Panc1 (cell line): Measurements from ENCODE around the gene NR3C1. TPM values are rescaled to one million over a fixed set of nuclear protein-coding genes. Genes with fewer than 3 reads are reported as not detected.

Source experiments
- ATAC-seq: fragments of 200-7000 bp; cut with Tn5 transposase; 2 replicates; pipeline ENCODE4 v1.9.1; 2020; ENCODE audit warnings: mild to moderate bottlenecking, moderate library complexity
- BruUV-seq: library from RNA; stranded (reverse); fragments of 400-500 nt; replicated peaks from 2 replicates; lab custom pipeline; 2021; lab: Mats Ljungman, UMichigan
- CTCF ChIA-PET: fragments of 300-600 bp; sonication (Branson Sonifier 250); formaldehyde crosslinking; loops from one replicate; lab custom pipeline; 2022; ENCODE audit warnings: antibody characterized with exemption; lab: Charles Lee
- POLR2A ChIA-PET: fragments of 300-600 bp; sonication (Branson Sonifier 250); formaldehyde crosslinking; loops from one replicate; lab custom pipeline; 2022; ENCODE audit warnings: antibody characterized with exemption; lab: Charles Lee
- DNase-seq: peaks from one replicate; pipeline ENCODE4 v3.0.0-alpha.2; 2010; ENCODE audit warnings: low read depth, low spot score
- H3K27ac ChIP-seq: 2 replicates; pipeline ENCODE4 v1.5.1; 2011; ENCODE audit warnings: mild to moderate bottlenecking, low read length, inconsistent platforms
- H3K27me3 ChIP-seq: fragments of 200-500 bp; sonication (Bioruptor generic); 2 replicates; pipeline ENCODE4 v1.6.0; 2014; ENCODE audit warnings: low read length, inconsistent platforms; ENCODE audit not compliant: control insufficient read depth, insufficient read depth
- H3K36me3 ChIP-seq: fragments of 200-500 bp; sonication (Bioruptor generic); 2 replicates; pipeline ENCODE4 v1.5.1; 2014; ENCODE audit warnings: inconsistent platforms, mild to moderate bottlenecking, low read length, moderate library complexity; ENCODE audit not compliant: control insufficient read depth, insufficient read depth
- H3K4me1 ChIP-seq: 2 replicates; pipeline ENCODE4 v1.5.1; 2011; ENCODE audit warnings: inconsistent platforms, mild to moderate bottlenecking, low read length, moderate library complexity; ENCODE audit not compliant: control insufficient read depth, insufficient read depth
- H3K4me3 ChIP-seq, 2 experiments: 2 replicates each; pipeline ENCODE4 v1.5.1; 2011 to 2012; ENCODE audit warnings: low read depth in 2 of 2, low read length in 2 of 2, mild to moderate bottlenecking in 2 of 2, inconsistent platforms in 1 of 2, moderate library complexity in 1 of 2
- H3K9me3 ChIP-seq: fragments of 200-500 bp; sonication (Bioruptor generic); 2 replicates; pipeline ENCODE4 v1.5.1; 2014; ENCODE audit warnings: low read depth, mild to moderate bottlenecking, inconsistent platforms, low read length, moderate library complexity; ENCODE audit not compliant: control insufficient read depth, insufficient read depth
- POLR2AphosphoS5 ChIP-seq: IDR thresholded peaks from 2 replicates; pipeline ENCODE4 v1.6.1; 2012; ENCODE audit warnings: mild to moderate bottlenecking, low read depth, low read length, moderate library complexity
- SIN3A ChIP-seq: IDR thresholded peaks from 2 replicates; pipeline ENCODE4 v1.6.1; 2012; ENCODE audit warnings: low read depth, mild to moderate bottlenecking, low read length, moderate library complexity, borderline replicate concordance; ENCODE audit not compliant: insufficient read depth
- TCF7L2 ChIP-seq: IDR thresholded peaks from 2 replicates; pipeline ENCODE4 v1.6.1; 2011; ENCODE audit warnings: mild to moderate bottlenecking, low read depth, low read length, inconsistent platforms
- in situ Hi-C: cut with HindIII; loops from 2 replicates; pipeline ENCODE4 v1.10.0; 2016; ENCODE audit warnings: low sequenced_read_pairs, low pct_unique_long_range_greater_than_20kb
- intact Hi-C: fragments of 100-400 bp; cut with micrococcal nuclease; formaldehyde crosslinking; loops from one replicate; pipeline ENCODE4 v1.10.0; 2022; ENCODE audit not compliant: unreplicated experiment
- total RNA-seq: library from RNA; stranded (reverse); gene quantifications from one replicate; pipeline ENCODE4 v1.2.1, GENCODE V29; 2021; ENCODE audit not compliant: unreplicated experiment
- TF ChIP-seq, protein P1 (sequence below), 2 experiments: IDR thresholded peaks; 2 replicates each; pipeline ENCODE4 v1.6.1; 2011 to 2012; ENCODE audit warnings: low read depth in 2 of 2, control low read depth in 1 of 2, low read length in 1 of 2, mild to moderate bottlenecking in 1 of 2, moderate library complexity in 1 of 2; ENCODE audit not compliant: insufficient read depth in 1 of 2
- TF ChIP-seq, protein P2 (sequence below): fragments of 450-650 bp; IDR thresholded peaks from 2 replicates; pipeline ENCODE4 v1.5.1; 2017; ENCODE audit warnings: mild to moderate bottlenecking

Gene NR3C1
- total RNA-seq, 1 experiment from 2014 or later: 52.6 TPM

GRCh38 chr5:143304836-143305475 is 98.5 kb downstream of the NR3C1 start:
- Histone ChIP-seq H3K4me1 (peaks cover under 1% of the 10 kb centered on the region), H3K9me3 (no peaks in the 10 kb centered on the region), H3K36me3 (peaks cover 6% of the 10 kb centered on the region; the same call in 1 of the 2 replicates), H3K27me3 (no peaks in the 10 kb centered on the region), H3K4me3 (no peak overlapping the region), H3K27ac (no peak overlapping the region)
- BruUV-seq: no TSS peak
- DNase-seq (no peak), ATAC-seq (no peak)
- intact Hi-C loops: loop anchor here (10.0 kb wide), 1 partner anchor 90 kb away; no protein-coding TSS in a partner anchor
- in situ Hi-C loops: no loop called here
- POLR2A ChIA-PET: no interaction called here
- TF ChIP-seq, protein P1, sequence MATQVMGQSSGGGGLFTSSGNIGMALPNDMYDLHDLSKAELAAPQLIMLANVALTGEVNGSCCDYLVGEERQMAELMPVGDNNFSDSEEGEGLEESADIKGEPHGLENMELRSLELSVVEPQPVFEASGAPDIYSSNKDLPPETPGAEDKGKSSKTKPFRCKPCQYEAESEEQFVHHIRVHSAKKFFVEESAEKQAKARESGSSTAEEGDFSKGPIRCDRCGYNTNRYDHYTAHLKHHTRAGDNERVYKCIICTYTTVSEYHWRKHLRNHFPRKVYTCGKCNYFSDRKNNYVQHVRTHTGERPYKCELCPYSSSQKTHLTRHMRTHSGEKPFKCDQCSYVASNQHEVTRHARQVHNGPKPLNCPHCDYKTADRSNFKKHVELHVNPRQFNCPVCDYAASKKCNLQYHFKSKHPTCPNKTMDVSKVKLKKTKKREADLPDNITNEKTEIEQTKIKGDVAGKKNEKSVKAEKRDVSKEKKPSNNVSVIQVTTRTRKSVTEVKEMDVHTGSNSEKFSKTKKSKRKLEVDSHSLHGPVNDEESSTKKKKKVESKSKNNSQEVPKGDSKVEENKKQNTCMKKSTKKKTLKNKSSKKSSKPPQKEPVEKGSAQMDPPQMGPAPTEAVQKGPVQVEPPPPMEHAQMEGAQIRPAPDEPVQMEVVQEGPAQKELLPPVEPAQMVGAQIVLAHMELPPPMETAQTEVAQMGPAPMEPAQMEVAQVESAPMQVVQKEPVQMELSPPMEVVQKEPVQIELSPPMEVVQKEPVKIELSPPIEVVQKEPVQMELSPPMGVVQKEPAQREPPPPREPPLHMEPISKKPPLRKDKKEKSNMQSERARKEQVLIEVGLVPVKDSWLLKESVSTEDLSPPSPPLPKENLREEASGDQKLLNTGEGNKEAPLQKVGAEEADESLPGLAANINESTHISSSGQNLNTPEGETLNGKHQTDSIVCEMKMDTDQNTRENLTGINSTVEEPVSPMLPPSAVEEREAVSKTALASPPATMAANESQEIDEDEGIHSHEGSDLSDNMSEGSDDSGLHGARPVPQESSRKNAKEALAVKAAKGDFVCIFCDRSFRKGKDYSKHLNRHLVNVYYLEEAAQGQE (IDR thresholded peaks at IDR 0.05; ENCODE audit: insufficient read depth in 1 of 2, low read depth in 2 of 2, low read length in 1 of 2): no peak
- TF ChIP-seq TCF7L2 (no peak), SIN3A (no peak), POLR2AphosphoS5 (no peak)
- TF ChIP-seq, protein P2, sequence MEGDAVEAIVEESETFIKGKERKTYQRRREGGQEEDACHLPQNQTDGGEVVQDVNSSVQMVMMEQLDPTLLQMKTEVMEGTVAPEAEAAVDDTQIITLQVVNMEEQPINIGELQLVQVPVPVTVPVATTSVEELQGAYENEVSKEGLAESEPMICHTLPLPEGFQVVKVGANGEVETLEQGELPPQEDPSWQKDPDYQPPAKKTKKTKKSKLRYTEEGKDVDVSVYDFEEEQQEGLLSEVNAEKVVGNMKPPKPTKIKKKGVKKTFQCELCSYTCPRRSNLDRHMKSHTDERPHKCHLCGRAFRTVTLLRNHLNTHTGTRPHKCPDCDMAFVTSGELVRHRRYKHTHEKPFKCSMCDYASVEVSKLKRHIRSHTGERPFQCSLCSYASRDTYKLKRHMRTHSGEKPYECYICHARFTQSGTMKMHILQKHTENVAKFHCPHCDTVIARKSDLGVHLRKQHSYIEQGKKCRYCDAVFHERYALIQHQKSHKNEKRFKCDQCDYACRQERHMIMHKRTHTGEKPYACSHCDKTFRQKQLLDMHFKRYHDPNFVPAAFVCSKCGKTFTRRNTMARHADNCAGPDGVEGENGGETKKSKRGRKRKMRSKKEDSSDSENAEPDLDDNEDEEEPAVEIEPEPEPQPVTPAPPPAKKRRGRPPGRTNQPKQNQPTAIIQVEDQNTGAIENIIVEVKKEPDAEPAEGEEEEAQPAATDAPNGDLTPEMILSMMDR: no peak
- CTCF ChIA-PET: interaction anchor here (0.7 kb wide), 1 partner anchor 24 kb away, joined by 5 read pairs; no protein-coding TSS in a partner anchor

- no TSS peak for BruUV-seq
- peaks cover 3% of the 10 kb centered on the region; the same call in 1 of the 2 replicates for H3K36me3 ChIP-seq
- intact Hi-C loops: loop anchor here (10.0 kb wide), 1 partner anchor 92 kb away; no protein-coding TSS in a partner anchor
Measured at GRCh38 chr5:143302341-143303045, 101.0 kb downstream of the NR3C1 start.

More at GRCh38 chr5:143302341-143303045, 101.0 kb downstream of the NR3C1 start:
- H3K4me3 ChIP-seq: no peak overlapping the region
- POLR2A ChIA-PET: no interaction called here
- H3K27me3 ChIP-seq: no peaks in the 10 kb centered on the region
- no peak for DNase-seq
- in situ Hi-C loops: no loop called here
- TF ChIP-seq TCF7L2: no peak
- TF ChIP-seq, protein P1 (IDR thresholded peaks at IDR 0.05; ENCODE audit: insufficient read depth in 1 of 2, low read depth in 2 of 2, low read length in 1 of 2): no peak
- TF ChIP-seq POLR2AphosphoS5: no peak
- TF ChIP-seq SIN3A: no peak
- TF ChIP-seq, protein P2: no peak
- no peak overlapping the region for H3K27ac ChIP-seq
- CTCF ChIA-PET: no interaction called here
- H3K9me3 ChIP-seq: no peaks in the 10 kb centered on the region
- no peak for ATAC-seq
- no peaks in the 10 kb centered on the region for H3K4me1 ChIP-seq
